Activated T-helper 1 cell treated with anti-CD3 and anti-CD28 coated beads, Interleukin-12 subunit alpha, Interleukin-12 subunit beta, Interleukin-2, Interleukin-4 antibody, amounts not matched to agents 30 ng/mL and 10 ng/mL and 1 ng/mL, durations not matched to agents 14 hours and 24 hours and 36 hours (primary cell): ENCODE measurements around the gene PHACTR3. TPM values are rescaled to one million over a fixed set of nuclear protein-coding genes. Genes with fewer than 3 reads are reported as not detected.

Experiments used
- DNase-seq: peaks from one replicate; pipeline ENCODE4 v3.0.0; 2021; ENCODE audit warnings: low spot score
- H3K27ac Mint-ChIP-seq: one replicate; pipeline ENCODE4 v1.8.0; 2021; ENCODE audit warnings: mild to moderate bottlenecking, mixed read lengths
- H3K27me3 Mint-ChIP-seq: one replicate; pipeline ENCODE4 v1.8.0; 2022; ENCODE audit warnings: mild to moderate bottlenecking, moderate library complexity, mixed read lengths; ENCODE audit not compliant: insufficient read depth
- H3K36me3 Mint-ChIP-seq: one replicate; pipeline ENCODE4 v1.8.0; 2021; ENCODE audit warnings: low read depth, mixed read lengths
- H3K4me1 Mint-ChIP-seq: one replicate; pipeline ENCODE4 v1.8.0; 2021; ENCODE audit warnings: low read depth, mixed read lengths
- H3K4me3 Mint-ChIP-seq: one replicate; pipeline ENCODE4 v1.8.0; 2021; ENCODE audit warnings: mild to moderate bottlenecking, moderate library complexity, mixed read lengths
- H3K9me3 Mint-ChIP-seq: one replicate; pipeline ENCODE4 v1.8.0; 2021; ENCODE audit warnings: mixed read lengths
- intact Hi-C: fragments of 100-400 bp; cut with micrococcal nuclease; formaldehyde crosslinking; loops from one replicate; pipeline ENCODE4 v1.15.1; 2024
- total RNA-seq: library from RNA; stranded (reverse); gene quantifications from 2 replicates; pipeline ENCODE4 v1.2.3, GENCODE V29; 2022

PHACTR3 gene
- total RNA-seq, 1 donor from 2014 or later, result not detected

DNA sequence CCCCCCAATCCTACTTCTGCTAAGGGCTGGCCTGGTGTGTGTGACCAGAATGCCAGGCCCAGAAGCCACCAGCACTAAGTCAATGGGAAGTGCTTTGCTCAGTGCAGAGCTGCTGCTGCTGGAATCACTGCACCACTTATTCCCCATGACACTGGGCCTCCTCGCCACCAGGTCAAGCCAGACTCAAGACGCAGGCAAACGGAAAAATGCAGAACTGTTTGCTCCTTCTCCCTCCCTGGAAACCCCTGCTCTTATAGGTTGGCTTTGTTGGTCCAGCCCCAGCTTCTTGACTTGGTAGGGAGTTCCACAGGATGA lies 121.9 kb downstream of the PHACTR3 start:
- intact Hi-C loops, result no loop called here
- Mint-ChIP-seq H3K36me3 (no peaks in the 10 kb centered on the region), H3K27me3 (peaks cover 1% of the 10 kb centered on the region), H3K27ac (no peak overlapping the region), H3K4me3 (no peak overlapping the region), H3K9me3 (no peaks in the 10 kb centered on the region), H3K4me1 (no peaks in the 10 kb centered on the region)
- no peak for DNase-seq

GRCh38 chr20:59728722-59729430 lies 124.5 kb downstream of the PHACTR3 start:
- Mint-ChIP-seq H3K4me3 (no peak overlapping the region), H3K27me3 (no peaks in the 10 kb centered on the region), H3K27ac (no peak overlapping the region), H3K36me3 (no peaks in the 10 kb centered on the region), H3K9me3 (no peaks in the 10 kb centered on the region), H3K4me1 (no peaks in the 10 kb centered on the region)
- intact Hi-C loops, result no loop called here
- DNase-seq, result no peak

DNA sequence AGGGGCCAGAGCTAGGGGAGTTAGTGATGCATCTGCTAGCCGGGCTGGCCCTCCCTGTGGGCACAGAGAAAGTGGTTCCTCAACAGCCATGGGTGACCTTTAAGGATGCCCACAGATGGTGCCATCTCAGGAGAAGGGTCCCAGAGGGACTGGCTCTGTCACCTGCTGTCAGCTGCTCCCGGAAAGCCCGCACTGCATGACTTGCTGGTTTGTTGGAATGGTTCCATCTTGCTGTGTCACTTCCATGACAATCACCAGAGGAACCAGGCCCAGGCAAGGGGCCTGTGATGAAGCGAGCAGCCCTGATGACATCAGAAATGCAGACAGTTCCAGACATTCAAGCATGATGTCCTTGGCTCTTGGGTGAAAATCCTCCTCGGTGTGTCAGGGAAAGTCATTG lies 125.2 kb downstream of the PHACTR3 start:
- no peaks in the 10 kb centered on the region for H3K9me3 Mint-ChIP-seq
- intact Hi-C loops, result no loop called here
- no peak overlapping the region for H3K27ac Mint-ChIP-seq
- H3K27me3 Mint-ChIP-seq, result no peaks in the 10 kb centered on the region
- H3K36me3 Mint-ChIP-seq, result no peaks in the 10 kb centered on the region
- DNase-seq, result no peak
- no peaks in the 10 kb centered on the region for H3K4me1 Mint-ChIP-seq
- no peak overlapping the region for H3K4me3 Mint-ChIP-seq

- no peaks in the 10 kb centered on the region for H3K27me3 Mint-ChIP-seq
- no peak overlapping the region for H3K27ac Mint-ChIP-seq
- no peaks in the 10 kb centered on the region for H3K36me3 Mint-ChIP-seq
- H3K4me1 Mint-ChIP-seq, result no peaks in the 10 kb centered on the region
- H3K4me3 Mint-ChIP-seq, result no peak overlapping the region
- DNase-seq, result no peak
- intact Hi-C loops, result no loop called here
- H3K9me3 Mint-ChIP-seq, result no peaks in the 10 kb centered on the region
Observed at GRCh38 chr20:59730722-59731121, 126.4 kb downstream of the PHACTR3 start.

- no peak for DNase-seq
- Mint-ChIP-seq H3K4me1 (no peaks in the 10 kb centered on the region), H3K9me3 (no peaks in the 10 kb centered on the region), H3K27me3 (no peaks in the 10 kb centered on the region), H3K36me3 (no peaks in the 10 kb centered on the region), H3K4me3 (no peak overlapping the region), H3K27ac (no peak overlapping the region)
- intact Hi-C loops, result no loop called here
Observed at GRCh38 chr20:59731376-59731775, 127.0 kb downstream of the PHACTR3 start.

- no peaks in the 10 kb centered on the region for H3K9me3 Mint-ChIP-seq
- H3K4me3 Mint-ChIP-seq, result no peak overlapping the region
- H3K27me3 Mint-ChIP-seq, result no peaks in the 10 kb centered on the region
- intact Hi-C loops, result no loop called here
- H3K27ac Mint-ChIP-seq, result no peak overlapping the region
- H3K36me3 Mint-ChIP-seq, result no peaks in the 10 kb centered on the region
- H3K4me1 Mint-ChIP-seq, result no peaks in the 10 kb centered on the region
- DNase-seq, result no peak
Observed at GRCh38 chr20:59733351-59733750, 129.0 kb downstream of the PHACTR3 start.

DNA sequence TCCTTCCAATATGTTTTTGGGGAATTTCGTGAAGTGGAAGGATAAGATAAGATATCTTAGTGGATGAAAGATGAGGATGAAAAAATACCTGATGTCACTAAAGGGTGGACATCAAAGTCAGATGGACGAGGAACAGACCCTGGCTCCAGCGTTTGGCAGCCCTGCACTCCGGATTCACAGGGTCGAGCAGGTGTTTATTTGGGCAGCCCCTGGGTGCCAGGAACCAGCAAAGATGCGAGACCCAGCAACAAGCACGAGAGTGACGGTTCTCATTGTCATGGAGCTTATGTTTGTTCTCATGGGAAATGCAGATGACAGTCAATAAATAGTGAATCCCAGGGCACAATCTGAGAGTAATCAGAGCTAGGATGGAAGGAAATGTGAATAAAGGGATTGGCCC lies 131.1 kb downstream of the PHACTR3 start:
- Mint-ChIP-seq H3K4me1 (no peaks in the 10 kb centered on the region), H3K27ac (no peak overlapping the region), H3K36me3 (no peaks in the 10 kb centered on the region), H3K27me3 (no peaks in the 10 kb centered on the region), H3K4me3 (no peak overlapping the region), H3K9me3 (no peaks in the 10 kb centered on the region)
- DNase-seq, result no peak
- intact Hi-C loops, result no loop called here

- Mint-ChIP-seq H3K36me3 (no peaks in the 10 kb centered on the region), H3K4me3 (no peak overlapping the region), H3K27ac (no peak overlapping the region), H3K27me3 (no peaks in the 10 kb centered on the region), H3K4me1 (no peaks in the 10 kb centered on the region), H3K9me3 (no peaks in the 10 kb centered on the region)
- intact Hi-C loops, result no loop called here
- DNase-seq, result no peak
Observed at GRCh38 chr20:59735917-59736316, 131.6 kb downstream of the PHACTR3 start.

DNA sequence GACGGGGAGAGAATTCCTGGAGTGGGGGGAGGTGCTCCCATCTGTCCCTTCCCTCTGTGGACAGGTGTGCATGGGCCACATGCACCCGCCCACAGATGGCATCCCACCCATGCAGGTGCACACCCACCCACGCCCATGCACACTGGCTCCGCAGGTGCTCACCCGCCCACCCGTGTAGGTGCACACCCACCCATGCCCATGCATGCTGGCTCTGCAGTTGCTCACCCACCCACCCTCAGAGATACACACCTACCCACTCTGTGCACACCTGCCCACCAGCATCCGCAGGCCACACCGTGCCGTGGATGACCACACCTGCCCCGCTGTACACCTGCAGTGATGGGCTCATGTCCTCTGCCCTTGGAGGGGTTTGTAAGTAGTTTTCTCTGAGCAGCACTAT lies 132.0 kb downstream of the PHACTR3 start:
- intact Hi-C loops, result no loop called here
- Mint-ChIP-seq H3K36me3 (no peaks in the 10 kb centered on the region), H3K27me3 (no peaks in the 10 kb centered on the region), H3K4me3 (no peak overlapping the region), H3K27ac (no peak overlapping the region), H3K9me3 (no peaks in the 10 kb centered on the region), H3K4me1 (no peaks in the 10 kb centered on the region)
- no peak for DNase-seq

DNA sequence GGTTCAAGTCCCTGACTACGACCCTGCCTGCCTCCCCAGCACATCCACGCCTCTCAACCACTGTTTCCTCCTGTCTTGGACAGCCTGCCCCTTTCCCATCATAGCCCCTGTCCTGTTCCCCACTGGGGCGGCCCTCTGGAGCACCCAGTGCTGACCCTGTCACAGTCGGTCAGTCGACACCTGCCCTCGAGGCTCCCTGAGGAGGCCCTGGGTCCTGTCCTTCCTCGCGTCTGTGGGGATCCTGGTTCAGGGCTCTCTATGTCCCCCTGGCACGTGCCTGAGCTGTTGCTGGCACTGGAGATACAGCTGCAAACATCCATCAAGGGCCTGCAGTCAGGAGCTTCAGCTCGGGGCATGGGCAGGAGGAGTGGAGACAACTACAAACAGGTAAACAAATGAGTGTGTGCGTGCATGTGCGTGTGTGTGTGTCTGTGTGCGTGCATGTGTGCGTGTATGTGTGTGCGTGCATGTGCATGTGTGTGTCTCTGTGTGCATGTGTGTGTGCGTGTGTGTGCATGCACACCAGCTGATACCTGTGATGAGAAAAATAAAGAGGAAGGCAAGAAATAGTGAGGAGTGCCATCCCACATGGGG lies 132.8 kb downstream of the PHACTR3 start:
- H3K4me3 Mint-ChIP-seq, result no peak overlapping the region
- H3K9me3 Mint-ChIP-seq, result no peaks in the 10 kb centered on the region
- DNase-seq, result no peak
- no peaks in the 10 kb centered on the region for H3K36me3 Mint-ChIP-seq
- H3K27me3 Mint-ChIP-seq, result no peaks in the 10 kb centered on the region
- no peaks in the 10 kb centered on the region for H3K4me1 Mint-ChIP-seq
- intact Hi-C loops, result no loop called here
- no peak overlapping the region for H3K27ac Mint-ChIP-seq

GRCh38 chr20:59737816-59738215 lies 133.5 kb downstream of the PHACTR3 start:
- DNase-seq, result no peak
- intact Hi-C loops, result no loop called here
- H3K36me3 Mint-ChIP-seq, result no peaks in the 10 kb centered on the region
- no peak overlapping the region for H3K27ac Mint-ChIP-seq
- no peaks in the 10 kb centered on the region for H3K4me1 Mint-ChIP-seq
- no peaks in the 10 kb centered on the region for H3K9me3 Mint-ChIP-seq
- no peaks in the 10 kb centered on the region for H3K27me3 Mint-ChIP-seq
- H3K4me3 Mint-ChIP-seq, result no peak overlapping the region

- Mint-ChIP-seq H3K9me3 (no peaks in the 10 kb centered on the region), H3K4me3 (no peak overlapping the region), H3K27ac (no peak overlapping the region), H3K36me3 (no peaks in the 10 kb centered on the region), H3K27me3 (no peaks in the 10 kb centered on the region), H3K4me1 (no peaks in the 10 kb centered on the region)
- intact Hi-C loops, result no loop called here
- no peak for DNase-seq
Observed at GRCh38 chr20:59738851-59739250, 134.5 kb downstream of the PHACTR3 start.

DNA sequence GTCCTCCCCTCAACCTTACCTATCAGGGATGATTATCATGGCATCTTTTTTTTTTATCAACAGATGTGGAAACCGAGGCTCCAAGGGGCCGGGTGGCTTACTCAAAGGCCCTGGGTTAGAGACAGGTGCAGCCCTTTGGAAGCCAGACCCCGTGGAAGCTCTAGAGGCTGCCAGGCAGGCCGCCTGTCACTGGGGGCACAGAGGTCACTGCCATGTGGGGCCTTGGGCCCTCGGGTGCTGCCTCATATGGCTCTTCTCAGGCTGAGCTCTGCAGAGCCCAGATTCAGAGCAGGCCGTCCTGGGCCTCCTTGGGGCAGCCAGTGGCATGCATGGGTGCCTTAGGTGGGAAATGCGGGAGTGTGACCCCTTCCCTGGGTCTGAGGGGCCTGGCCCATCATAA lies 136.3 kb downstream of the PHACTR3 start:
- H3K27me3 Mint-ChIP-seq, result no peaks in the 10 kb centered on the region
- H3K4me3 Mint-ChIP-seq, result no peak overlapping the region
- H3K9me3 Mint-ChIP-seq, result no peaks in the 10 kb centered on the region
- H3K27ac Mint-ChIP-seq, result no peak overlapping the region
- no peaks in the 10 kb centered on the region for H3K4me1 Mint-ChIP-seq
- intact Hi-C loops, result no loop called here
- DNase-seq, result no peak
- H3K36me3 Mint-ChIP-seq, result no peaks in the 10 kb centered on the region

- H3K27me3 Mint-ChIP-seq, result no peaks in the 10 kb centered on the region
- no peaks in the 10 kb centered on the region for H3K4me1 Mint-ChIP-seq
- H3K4me3 Mint-ChIP-seq, result no peak overlapping the region
- no peak for DNase-seq
- intact Hi-C loops, result no loop called here
- H3K9me3 Mint-ChIP-seq, result no peaks in the 10 kb centered on the region
- H3K27ac Mint-ChIP-seq, result no peak overlapping the region
- no peaks in the 10 kb centered on the region for H3K36me3 Mint-ChIP-seq
Observed at GRCh38 chr20:59741073-59741472, 136.7 kb downstream of the PHACTR3 start.
